ENCODE measurements around the gene ZBTB20. TPM values are rescaled to one million over a fixed set of nuclear protein-coding genes. Genes with fewer than 3 reads are reported as not detected.
A peak's percentile ranks its signal among the peaks of the same experiment; 100 is the strongest.

The ZBTB20 gene
- total and polyA plus RNA-seq, 2 of the 4 experiments (the other 2 are of a cell fraction): 0.75 to 14.7 TPM

GRCh38 chr3:114850898-114851297 lies 296.2 kb downstream of the ZBTB20 start:
- no peak overlapping the region for H3K23ac ChIP-seq (ENCODE audit: low read depth, low read length)
- no peak overlapping the region for H3K4me2 ChIP-seq (ENCODE audit: low read depth, low read length)
- CTCF ChIA-PET: no interaction called here
- ATAC-seq (ENCODE audit: low read depth) (no peak), DNase-seq (peak; percentile 12)
- POLR2A ChIA-PET (ENCODE audit: unreplicated experiment): no interaction called here
- in situ Hi-C loops (cut with MboI; ENCODE audit: low sequenced_read_pairs) (no loop called here), dilution Hi-C loops (cut with HindIII; ENCODE audit: low sequenced_read_pairs, unreplicated experiment) (no loop called here), intact Hi-C loops (cut with micrococcal nuclease) (no loop called here)
- H4K8ac ChIP-seq (ENCODE audit: low read depth in 2 of 2, low read length in 2 of 2): no peak overlapping the region
- 0 out of 4 replicates have a peak, but pooled peaks cover 0 to 4% of the 10 kb centered on the region in 2 experiments for H3K79me1 ChIP-seq (ENCODE audit: low read depth in 1 of 2, low read length in 2 of 2)
- no peak overlapping the region for H2BK120ac ChIP-seq (ENCODE audit: low read depth, low read length)
- no CpG with 5 or more reads among the region's 1 CpG for WGBS, 2 experiments (ENCODE audit: extremely low coverage in 2 of 2, insufficient read length in 1 of 2)
- H2BK15ac ChIP-seq (ENCODE audit: low read depth, low read length): no peak overlapping the region
- H3K36me3 ChIP-seq (ENCODE audit: control insufficient read depth, insufficient read depth, low read length): no peaks in the 10 kb centered on the region
- no peak overlapping the region for H3K4me3 ChIP-seq (ENCODE audit: insufficient read depth, low read depth, low read length)
- no peaks in the 10 kb centered on the region for H3K27me3 ChIP-seq (ENCODE audit: control insufficient read depth, insufficient read depth, low read length)
- no peak overlapping the region for H3K9ac ChIP-seq (ENCODE audit: low read depth, low read length)
- H3K4me1 ChIP-seq (ENCODE audit: control insufficient read depth, insufficient read depth, low read length): peaks cover 14% of the 10 kb centered on the region
- no peak overlapping the region for H2AK9ac ChIP-seq (replicated peaks; ENCODE audit: low read depth, low read length, poor library complexity)
- no peak overlapping the region for H3K27ac ChIP-seq (ENCODE audit: insufficient read depth, low read length)
- H3K9me1 ChIP-seq (ENCODE audit: insufficient read depth, low read length): peaks cover 11% of the 10 kb centered on the region
- no peak overlapping the region for H2BK5ac ChIP-seq (ENCODE audit: low read depth, low read length, poor library complexity, severe bottlenecking)
- no peaks in the 10 kb centered on the region for H3K9me3 ChIP-seq (ENCODE audit: control insufficient read depth, insufficient read depth, low read length)
- no peak overlapping the region for H3K4ac ChIP-seq (ENCODE audit: low read depth, low read length)
- H2BK20ac ChIP-seq (ENCODE audit: low read depth, low read length): no peak overlapping the region
- no TSS peak for BruUV-seq (replicated peaks)
- H4K91ac ChIP-seq (ENCODE audit: insufficient read depth, low read depth, low read length): no peak overlapping the region
- H3K14ac ChIP-seq (replicated peaks; ENCODE audit: low read depth, low read length): no peak overlapping the region
- no peak overlapping the region for H3K18ac ChIP-seq (ENCODE audit: low read depth, low read length)
- no peak overlapping the region for H2AFZ ChIP-seq (replicated peaks; ENCODE audit: low read length, poor library complexity)
- H4K5ac ChIP-seq (ENCODE audit: low read depth, low read length): no peak overlapping the region
- TF ChIP-seq NFE2L2 (IDR thresholded peaks at IDR 0.05; ENCODE audit: low read depth, low read length) (no peak), USF2 (IDR thresholded peaks at IDR 0.05; ENCODE audit: low read depth, low read length) (no peak), BHLHE40 (IDR thresholded peaks at IDR 0.05; ENCODE audit: low read depth, low read length) (no peak), SMC3 (IDR thresholded peaks at IDR 0.05; ENCODE audit: low read depth, low read length) (no peak), MXI1 (IDR thresholded peaks at IDR 0.05; ENCODE audit: borderline replicate concordance, low read depth, low read length) (no peak), MAFK (IDR thresholded peaks at IDR 0.05; ENCODE audit: low read depth, low read length) (peak; percentile 67; the same call in 1 of the 2 replicates), MAZ (IDR thresholded peaks at IDR 0.05; ENCODE audit: borderline replicate concordance, low read depth, low read length) (no peak)
- no peak overlapping the region for H3K56ac ChIP-seq (ENCODE audit: extremely low read depth, insufficient read depth, low read length)
- H2AK5ac ChIP-seq (ENCODE audit: low read depth, low read length): no peak overlapping the region
- no peaks in the 10 kb centered on the region for H4K20me1 ChIP-seq (ENCODE audit: insufficient read depth, low read length)

All from IMR-90 (cell line).